Prostate gland (tissue), 2 donors: ENCODE measurements around the gene LDLRAD4. TPM values are rescaled to one million over a fixed set of nuclear protein-coding genes. Genes with fewer than 3 reads are reported as not detected.

ENCODE experiments used
- DNase-seq: peaks from one replicate; pipeline ENCODE4 v3.0.0-alpha.2; 2019; ENCODE audit warnings: low spot score
- H3K27ac ChIP-seq, 2 donors: fragments of 200-600 bp; sonication (generic); 2 replicates each; pipeline ENCODE4 v1.5.1; 2017 to 2019
- H3K27me3 ChIP-seq: fragments of 200-600 bp; sonication (generic); replicated peaks from 2 replicates; pipeline ENCODE4 v1.5.1; 2019; ENCODE audit not compliant: insufficient read depth
- H3K36me3 ChIP-seq, 2 donors: fragments of 200-600 bp; sonication (generic); 1 replicate in 1 of 2; 2 replicates in 1 of 2; pipeline versions ENCODE4 v1.5.1 to v1.8.1; 2017 to 2019
- H3K4me1 ChIP-seq: fragments of 200-600 bp; sonication (generic); replicated peaks from 2 replicates; pipeline ENCODE4 v1.5.1; 2019
- H3K4me3 ChIP-seq, 2 donors: fragments of 200-600 bp; sonication (generic); 2 replicates each; pipeline ENCODE4 v1.5.1; 2017 to 2019
- H3K9me3 ChIP-seq: fragments of 200-600 bp; sonication (generic); 2 replicates; pipeline ENCODE4 v1.5.1; 2017
- POLR2A ChIP-seq: fragments of 450-650 bp; IDR thresholded peaks from one replicate; pipeline ENCODE4 v1.6.1; 2016; ENCODE audit warnings: antibody characterized with exemption, mild to moderate bottlenecking
- POLR2AphosphoS5 ChIP-seq: sonication (generic); formaldehyde crosslinking; IDR thresholded peaks from one replicate; pipeline ENCODE4 v1.6.1; 2017; ENCODE audit warnings: antibody characterized with exemption
- WGBS: methylation state at CpG from one replicate; pipeline ENCODE4 v1.1.5; 2018; 5-methylcytosine and 5-hydroxymethylcytosine counted together
- intact Hi-C: fragments of 100-400 bp; cut with DNase I; formaldehyde crosslinking; loops from one replicate; pipeline ENCODE4 v1.14.2; 2022
- total RNA-seq, 2 donors: library from RNA; depleted of rRNA; stranded (reverse); fragments of >200 nt; gene quantifications; one replicate each; pipeline ENCODE4 v1.1.0, GENCODE V29; 2016
- TF ChIP-seq, protein P1 (sequence below), 4 experiments: fragments of 200-600 bp in 2 of 4; fragments of 450-650 bp in 2 of 4; sonication (generic) in 2 of 4; IDR thresholded peaks; 1 replicate in 3 of 4; 2 replicates in 1 of 4; pipeline ENCODE4 v1.5.1; 2016 to 2019; ENCODE audit warnings: antibody characterized with exemption in 4 of 4, mild to moderate bottlenecking in 2 of 4, moderate library complexity in 2 of 4

Gene LDLRAD4
- total RNA-seq, 2 donors from 2014 or later, result 59.9 to 107 TPM

DNA sequence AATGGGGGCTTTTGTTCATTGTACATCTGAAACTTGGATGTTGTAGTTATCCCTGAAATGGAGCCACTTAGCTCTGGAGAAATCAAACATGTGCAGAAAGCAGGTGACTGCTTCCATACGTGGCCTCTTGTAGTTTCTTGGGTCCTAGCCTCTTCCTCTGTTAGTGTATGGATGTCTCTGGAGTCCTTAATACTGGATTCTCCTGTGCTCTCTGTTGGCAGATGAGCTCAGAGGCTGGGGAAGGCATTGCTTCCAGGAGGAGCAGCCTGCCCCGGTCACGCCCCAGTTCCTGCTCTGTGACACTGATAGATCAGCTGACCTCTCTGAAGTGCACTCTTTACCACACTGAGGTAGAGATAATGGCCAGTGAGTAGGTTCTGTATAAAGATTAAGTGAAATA lies 176.2 kb downstream of the LDLRAD4 start:
- DNase-seq, result no peak
- H3K27ac ChIP-seq, result no peak overlapping the region
- no peaks in the 10 kb centered on the region for H3K4me1 ChIP-seq
- no peaks in the 10 kb centered on the region for H3K27me3 ChIP-seq
- 72% methylated on average over 3 of the region's 3 CpGs for WGBS
- H3K36me3 ChIP-seq, result no peaks in the 10 kb centered on the region
- intact Hi-C loops, result no loop called here
- H3K9me3 ChIP-seq, result no peaks in the 10 kb centered on the region
- TF ChIP-seq POLR2AphosphoS5 (no peak), POLR2A (no peak)
- TF ChIP-seq, protein P1, sequence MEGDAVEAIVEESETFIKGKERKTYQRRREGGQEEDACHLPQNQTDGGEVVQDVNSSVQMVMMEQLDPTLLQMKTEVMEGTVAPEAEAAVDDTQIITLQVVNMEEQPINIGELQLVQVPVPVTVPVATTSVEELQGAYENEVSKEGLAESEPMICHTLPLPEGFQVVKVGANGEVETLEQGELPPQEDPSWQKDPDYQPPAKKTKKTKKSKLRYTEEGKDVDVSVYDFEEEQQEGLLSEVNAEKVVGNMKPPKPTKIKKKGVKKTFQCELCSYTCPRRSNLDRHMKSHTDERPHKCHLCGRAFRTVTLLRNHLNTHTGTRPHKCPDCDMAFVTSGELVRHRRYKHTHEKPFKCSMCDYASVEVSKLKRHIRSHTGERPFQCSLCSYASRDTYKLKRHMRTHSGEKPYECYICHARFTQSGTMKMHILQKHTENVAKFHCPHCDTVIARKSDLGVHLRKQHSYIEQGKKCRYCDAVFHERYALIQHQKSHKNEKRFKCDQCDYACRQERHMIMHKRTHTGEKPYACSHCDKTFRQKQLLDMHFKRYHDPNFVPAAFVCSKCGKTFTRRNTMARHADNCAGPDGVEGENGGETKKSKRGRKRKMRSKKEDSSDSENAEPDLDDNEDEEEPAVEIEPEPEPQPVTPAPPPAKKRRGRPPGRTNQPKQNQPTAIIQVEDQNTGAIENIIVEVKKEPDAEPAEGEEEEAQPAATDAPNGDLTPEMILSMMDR (IDR thresholded peaks at IDR 0.05), result no peak
- no peak overlapping the region for H3K4me3 ChIP-seq

DNA sequence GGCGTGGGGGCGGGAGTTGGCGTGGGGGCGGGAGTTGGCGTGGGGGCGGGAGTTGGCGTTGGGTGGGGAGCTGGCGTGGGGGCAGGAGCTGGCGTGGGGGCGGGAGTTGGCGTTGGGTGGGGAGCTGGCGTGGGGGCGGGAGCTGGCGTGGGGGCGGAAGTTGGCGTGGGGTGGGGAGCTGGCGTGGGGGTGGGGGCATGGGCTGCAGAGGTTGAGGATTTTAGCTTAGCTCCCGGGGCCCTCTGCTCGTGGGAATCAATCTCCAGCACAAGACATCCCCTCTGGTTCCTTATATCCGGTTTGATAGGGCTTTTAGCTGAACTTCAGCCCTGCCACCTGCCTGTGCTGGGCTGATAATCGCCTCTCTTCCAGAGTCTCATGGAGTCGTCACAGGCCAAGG lies 177.0 kb downstream of the LDLRAD4 start:
- WGBS, result 94% methylated on average over 22 of the region's 22 CpGs
- H3K27me3 ChIP-seq, result no peaks in the 10 kb centered on the region
- H3K27ac ChIP-seq, result no peak overlapping the region
- H3K9me3 ChIP-seq, result no peaks in the 10 kb centered on the region
- intact Hi-C loops, result no loop called here
- TF ChIP-seq POLR2A (no peak), POLR2AphosphoS5 (no peak)
- TF ChIP-seq, protein P1 (IDR thresholded peaks at IDR 0.05), result no peak
- DNase-seq, result no peak
- no peak overlapping the region for H3K4me3 ChIP-seq
- no peaks in the 10 kb centered on the region for H3K36me3 ChIP-seq
- no peaks in the 10 kb centered on the region for H3K4me1 ChIP-seq

DNA sequence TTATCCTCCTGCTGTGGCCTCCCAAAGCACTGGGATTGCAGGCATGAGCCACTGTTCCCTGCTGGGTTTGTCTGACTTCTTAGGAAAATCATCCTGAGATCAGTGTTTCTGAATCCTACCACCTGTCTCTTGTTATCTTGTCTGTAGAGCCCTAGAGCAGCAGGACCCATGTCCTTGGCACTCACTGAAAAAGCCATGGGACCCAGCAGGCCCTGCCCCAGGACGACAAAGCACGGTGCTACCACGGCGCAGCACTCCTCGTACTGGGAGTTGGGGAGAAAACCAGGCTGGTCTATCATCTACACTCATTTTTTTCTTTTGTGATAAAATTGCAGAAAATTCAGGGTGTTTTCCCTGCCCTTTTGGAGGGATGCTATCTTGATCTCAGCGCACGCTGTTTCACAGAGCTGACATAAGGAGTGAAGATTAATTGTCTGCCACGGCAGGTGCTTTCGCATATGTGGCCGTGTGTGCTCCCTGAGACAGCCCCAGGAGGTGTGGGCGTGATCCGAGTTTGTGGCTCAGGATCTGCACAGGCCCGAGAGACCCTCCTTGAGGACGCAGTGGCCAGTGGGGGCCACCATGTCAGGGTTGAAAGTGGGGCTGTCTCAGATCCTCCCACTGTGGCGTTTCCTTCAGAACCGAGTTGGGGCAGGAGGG lies 179.1 kb downstream of the LDLRAD4 start:
- Histone ChIP-seq H3K27me3 (no peaks in the 10 kb centered on the region), H3K4me1 (no peaks in the 10 kb centered on the region), H3K27ac (no peak overlapping the region), H3K4me3 (no peak overlapping the region), H3K9me3 (no peaks in the 10 kb centered on the region), H3K36me3 (no peaks in the 10 kb centered on the region)
- intact Hi-C loops, result no loop called here
- WGBS, result 92% methylated on average over 16 of the region's 16 CpGs
- TF ChIP-seq, protein P1 (IDR thresholded peaks at IDR 0.05), result no peak
- TF ChIP-seq POLR2A (no peak), POLR2AphosphoS5 (no peak)
- DNase-seq, result no peak

DNA sequence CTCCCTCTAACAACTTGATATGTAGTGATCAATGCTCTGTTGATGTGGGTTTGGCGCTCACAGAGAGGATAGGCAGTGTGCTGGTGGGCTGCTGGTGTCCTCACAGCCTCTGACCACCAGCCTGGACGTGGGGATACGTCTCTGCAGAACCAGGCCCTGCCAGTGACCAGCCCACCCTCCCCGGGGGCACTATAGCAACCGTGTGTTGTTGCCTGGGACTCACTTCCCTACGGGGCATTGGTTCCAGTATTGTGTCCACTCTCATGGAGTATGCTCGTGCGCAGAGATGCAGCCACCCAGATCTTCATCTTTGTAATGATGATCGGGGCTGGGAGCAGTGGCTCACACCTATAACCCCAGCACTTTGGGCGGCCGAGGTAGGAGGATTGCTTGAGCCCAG lies 180.1 kb downstream of the LDLRAD4 start:
- Histone ChIP-seq H3K27ac (no peak overlapping the region), H3K27me3 (no peaks in the 10 kb centered on the region), H3K4me1 (no peaks in the 10 kb centered on the region), H3K36me3 (no peaks in the 10 kb centered on the region), H3K4me3 (no peak overlapping the region), H3K9me3 (no peaks in the 10 kb centered on the region)
- DNase-seq, result no peak
- intact Hi-C loops, result no loop called here
- WGBS, result 93% methylated on average over 11 of the region's 11 CpGs
- TF ChIP-seq POLR2AphosphoS5 (no peak), POLR2A (no peak)
- TF ChIP-seq, protein P1 (IDR thresholded peaks at IDR 0.05), result no peak

DNA sequence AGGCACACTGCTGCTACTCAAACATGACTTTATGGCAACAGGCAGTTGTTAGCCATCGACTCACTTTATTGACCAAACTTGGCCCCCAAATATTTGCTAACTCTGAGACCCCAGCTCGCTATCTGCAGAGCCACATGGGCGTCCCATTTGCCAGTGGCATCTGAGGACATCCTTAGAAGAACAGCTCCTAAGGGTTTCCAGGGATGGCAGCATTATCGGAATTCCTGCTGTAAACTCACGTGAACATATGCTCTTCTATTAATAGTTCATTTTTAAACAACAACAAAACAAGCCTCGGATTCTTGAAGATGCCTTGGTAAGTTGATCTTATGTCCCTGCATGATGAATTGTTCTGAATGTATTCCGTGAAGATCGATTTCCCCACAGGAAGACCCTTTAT lies 181.0 kb downstream of the LDLRAD4 start:
- TF ChIP-seq POLR2A, result no peak
- no peak for TF ChIP-seq POLR2AphosphoS5
- TF ChIP-seq, protein P1 (IDR thresholded peaks at IDR 0.05), result no peak
- Histone ChIP-seq H3K4me1 (no peaks in the 10 kb centered on the region), H3K9me3 (no peaks in the 10 kb centered on the region), H3K27ac (no peak overlapping the region), H3K4me3 (no peak overlapping the region), H3K36me3 (no peaks in the 10 kb centered on the region), H3K27me3 (no peaks in the 10 kb centered on the region)
- intact Hi-C loops, result no loop called here
- DNase-seq, result no peak
- 75% methylated on average over 8 of the region's 8 CpGs for WGBS
